Measurements from ENCODE around the gene RPTOR. TPM values are rescaled to one million over a fixed set of nuclear protein-coding genes. Genes with fewer than 3 reads are reported as not detected.
A peak's percentile ranks its signal among the peaks of the same experiment; 100 is the strongest.

The RPTOR gene
- total RNA-seq, 1 donor from 2014 or later, result 65.9 TPM

GRCh38 chr17:80779336-80779735, 234.7 kb downstream of the RPTOR start:
- TF ChIP-seq, protein P1, sequence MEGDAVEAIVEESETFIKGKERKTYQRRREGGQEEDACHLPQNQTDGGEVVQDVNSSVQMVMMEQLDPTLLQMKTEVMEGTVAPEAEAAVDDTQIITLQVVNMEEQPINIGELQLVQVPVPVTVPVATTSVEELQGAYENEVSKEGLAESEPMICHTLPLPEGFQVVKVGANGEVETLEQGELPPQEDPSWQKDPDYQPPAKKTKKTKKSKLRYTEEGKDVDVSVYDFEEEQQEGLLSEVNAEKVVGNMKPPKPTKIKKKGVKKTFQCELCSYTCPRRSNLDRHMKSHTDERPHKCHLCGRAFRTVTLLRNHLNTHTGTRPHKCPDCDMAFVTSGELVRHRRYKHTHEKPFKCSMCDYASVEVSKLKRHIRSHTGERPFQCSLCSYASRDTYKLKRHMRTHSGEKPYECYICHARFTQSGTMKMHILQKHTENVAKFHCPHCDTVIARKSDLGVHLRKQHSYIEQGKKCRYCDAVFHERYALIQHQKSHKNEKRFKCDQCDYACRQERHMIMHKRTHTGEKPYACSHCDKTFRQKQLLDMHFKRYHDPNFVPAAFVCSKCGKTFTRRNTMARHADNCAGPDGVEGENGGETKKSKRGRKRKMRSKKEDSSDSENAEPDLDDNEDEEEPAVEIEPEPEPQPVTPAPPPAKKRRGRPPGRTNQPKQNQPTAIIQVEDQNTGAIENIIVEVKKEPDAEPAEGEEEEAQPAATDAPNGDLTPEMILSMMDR (IDR thresholded peaks at IDR 0.05), result no peak
- H3K27me3 Mint-ChIP-seq, result no peaks in the 10 kb centered on the region
- ChIA-PET POLR2A (no interaction called here), CTCF (no interaction called here)
- DNase-seq (no peak), ATAC-seq (ENCODE audit: low read depth) (no peak)
- H3K4me3 Mint-ChIP-seq, result no peak overlapping the region
- no peaks in the 10 kb centered on the region for H3K9me3 Mint-ChIP-seq
- H3K4me1 Mint-ChIP-seq, result peaks cover 41% of the 10 kb centered on the region
- H3K36me3 Mint-ChIP-seq (ENCODE audit: low read depth), result peaks cover 27% of the 10 kb centered on the region
- H3K27ac Mint-ChIP-seq, result no peak overlapping the region
- intact Hi-C loops (cut with micrococcal nuclease), result no loop called here

- ChIA-PET CTCF (no interaction called here), POLR2A (interaction anchor here (1.3 to 1.5 kb wide), 3 partner anchors 10 to 325 kb away, joined by 3 to 5 read pairs (median 3); no protein-coding TSS in a partner anchor)
- ATAC-seq (ENCODE audit: low read depth) (no peak), DNase-seq (no peak)
- Mint-ChIP-seq H3K36me3 (ENCODE audit: low read depth) (peaks cover 27% of the 10 kb centered on the region), H3K9me3 (no peaks in the 10 kb centered on the region), H3K4me3 (peak overlapping the region; percentile 3), H3K4me1 (peaks cover 35% of the 10 kb centered on the region), H3K27me3 (no peaks in the 10 kb centered on the region), H3K27ac (peak overlapping the region; percentile 32)
- TF ChIP-seq, protein P1 (IDR thresholded peaks at IDR 0.05), result no peak
- intact Hi-C loops (cut with micrococcal nuclease), result loop anchor here (10.0 kb wide), 1 partner anchor 45 kb away; no protein-coding TSS in a partner anchor
These were observed 235.3 kb downstream of the RPTOR start for GRCh38 chr17:80779961-80780380.

DNA sequence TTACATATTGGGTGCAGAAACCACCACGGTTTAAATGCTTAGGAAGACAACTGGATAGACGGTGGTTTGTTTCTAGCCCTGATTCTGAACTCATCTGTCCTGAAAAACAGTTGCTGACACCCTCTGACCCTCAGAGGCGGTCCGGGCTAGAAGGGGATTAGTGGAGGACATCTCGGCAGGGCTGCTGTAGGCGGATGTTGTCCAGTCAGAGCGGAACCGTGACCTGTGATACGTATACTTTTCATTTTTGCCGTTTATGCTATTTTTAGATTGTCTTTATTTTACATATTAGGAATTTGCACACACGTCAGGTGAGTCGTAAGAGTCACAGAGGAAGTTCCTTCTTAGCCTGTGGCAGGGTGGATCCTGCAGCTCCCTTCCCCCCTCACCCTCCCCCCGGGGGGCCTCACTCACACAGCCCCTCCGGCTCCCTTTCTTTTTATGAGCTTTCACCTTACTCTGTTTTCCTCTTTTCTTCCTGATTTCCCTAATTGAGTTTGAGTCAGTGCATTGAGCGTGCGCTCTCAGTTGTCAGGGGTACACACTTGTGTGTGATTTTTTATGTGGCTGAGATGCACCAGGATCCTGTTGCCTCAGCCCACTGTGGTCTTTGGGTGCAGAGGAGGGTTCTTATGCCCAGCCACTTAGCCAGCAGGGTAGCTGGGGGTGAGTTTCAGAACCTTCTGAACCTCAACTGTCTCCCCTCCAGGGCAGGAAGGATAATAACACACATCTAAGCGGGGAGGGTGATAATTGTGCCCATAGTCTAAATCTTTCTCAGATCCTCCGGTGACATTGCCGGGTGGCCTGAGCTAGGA, 236.0 kb downstream of the RPTOR start:
- H3K27ac Mint-ChIP-seq, result peak overlapping the region; percentile 51
- peaks cover 30% of the 10 kb centered on the region for H3K4me1 Mint-ChIP-seq
- DNase-seq (no peak), ATAC-seq (ENCODE audit: low read depth) (peak; percentile 82)
- intact Hi-C loops (cut with micrococcal nuclease), result loop anchor here (10.0 kb wide), 1 partner anchor 46 kb away; no protein-coding TSS in a partner anchor
- no peaks in the 10 kb centered on the region for H3K9me3 Mint-ChIP-seq
- POLR2A ChIA-PET, result interaction anchor here (1.1 to 1.5 kb wide), 6 partner anchors 10 to 326 kb away, joined by 3 to 6 read pairs (median 4); no protein-coding TSS in a partner anchor
- H3K27me3 Mint-ChIP-seq, result no peaks in the 10 kb centered on the region
- H3K4me3 Mint-ChIP-seq, result peak overlapping the region; percentile 56
- peaks cover 27% of the 10 kb centered on the region for H3K36me3 Mint-ChIP-seq (ENCODE audit: low read depth)
- CTCF ChIA-PET, result interaction anchor here (0.7 to 1.9 kb wide), 2 partner anchors 205 to 354 kb away, joined by 3 to 5 read pairs; no protein-coding TSS in a partner anchor
- TF ChIP-seq, protein P1 (IDR thresholded peaks at IDR 0.05), result no peak

DNA sequence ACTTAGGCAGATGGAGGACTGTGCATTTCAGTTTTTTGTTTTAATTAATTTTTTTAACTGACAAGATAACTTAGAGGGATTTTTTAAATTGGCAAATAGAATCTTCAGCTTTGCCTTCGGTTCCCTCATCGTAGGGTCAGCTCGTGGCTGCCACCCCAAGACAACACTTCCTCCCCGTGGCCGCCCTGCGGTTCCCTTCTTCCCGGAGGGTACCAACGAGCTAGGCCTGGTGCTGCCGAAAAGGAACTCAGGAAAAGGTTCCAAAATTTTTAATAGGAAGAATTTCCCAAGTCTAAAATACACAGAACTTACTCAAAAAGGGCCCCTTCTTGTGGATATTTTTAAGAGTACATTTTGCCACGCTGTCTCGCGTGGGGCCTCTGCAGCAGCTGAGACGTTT, 236.6 kb downstream of the RPTOR start:
- H3K4me3 Mint-ChIP-seq, result peak overlapping the region; percentile 56
- no peak for ATAC-seq (ENCODE audit: low read depth)
- POLR2A ChIA-PET, result interaction anchor here (1.1 to 1.5 kb wide), 5 partner anchors 9 to 326 kb away, joined by 3 to 6 read pairs (median 4); no protein-coding TSS in a partner anchor

More for the DNA sequence above, 236.6 kb downstream of the RPTOR start:
- TF ChIP-seq, protein P1 (IDR thresholded peaks at IDR 0.05), result no peak
- no peaks in the 10 kb centered on the region for H3K27me3 Mint-ChIP-seq
- peaks cover 28% of the 10 kb centered on the region for H3K4me1 Mint-ChIP-seq
- peaks cover 27% of the 10 kb centered on the region for H3K36me3 Mint-ChIP-seq (ENCODE audit: low read depth)
- intact Hi-C loops (cut with micrococcal nuclease), result loop anchor here (10.0 kb wide), 1 partner anchor 46 kb away; no protein-coding TSS in a partner anchor
- H3K27ac Mint-ChIP-seq, result no peak overlapping the region
- CTCF ChIA-PET, result interaction anchor here (0.7 to 1.9 kb wide), 2 partner anchors 206 to 354 kb away, joined by 3 to 5 read pairs; no protein-coding TSS in a partner anchor
- no peaks in the 10 kb centered on the region for H3K9me3 Mint-ChIP-seq
- no peak for DNase-seq
